Middle frontal gyrus (tissue), 1 donor: ENCODE results near the gene CTSW.
"Not testable (repeated sequence)": the region's sequence is repeated elsewhere in the genome, so short reads cannot be mapped to it uniquely, and the experiment has no call there.

ENCODE experiments used
- DNase-seq: peaks from one replicate; pipeline ENCODE4 v3.0.0-alpha.2; 2015; ENCODE audit warnings: low spot score; ENCODE audit errors: extremely low spot score

CTSW gene

GRCh38 chr11:65885808-65886536 lies 6.3 kb downstream of the CTSW start:
- no peak for DNase-seq

GRCh38 chr11:65886826-65887722 lies 7.4 kb downstream of the CTSW start:
- no peak for DNase-seq

- DNase-seq = no peak
These were observed 8.1 kb downstream of the CTSW start for GRCh38 chr11:65887723-65888162.

DNA sequence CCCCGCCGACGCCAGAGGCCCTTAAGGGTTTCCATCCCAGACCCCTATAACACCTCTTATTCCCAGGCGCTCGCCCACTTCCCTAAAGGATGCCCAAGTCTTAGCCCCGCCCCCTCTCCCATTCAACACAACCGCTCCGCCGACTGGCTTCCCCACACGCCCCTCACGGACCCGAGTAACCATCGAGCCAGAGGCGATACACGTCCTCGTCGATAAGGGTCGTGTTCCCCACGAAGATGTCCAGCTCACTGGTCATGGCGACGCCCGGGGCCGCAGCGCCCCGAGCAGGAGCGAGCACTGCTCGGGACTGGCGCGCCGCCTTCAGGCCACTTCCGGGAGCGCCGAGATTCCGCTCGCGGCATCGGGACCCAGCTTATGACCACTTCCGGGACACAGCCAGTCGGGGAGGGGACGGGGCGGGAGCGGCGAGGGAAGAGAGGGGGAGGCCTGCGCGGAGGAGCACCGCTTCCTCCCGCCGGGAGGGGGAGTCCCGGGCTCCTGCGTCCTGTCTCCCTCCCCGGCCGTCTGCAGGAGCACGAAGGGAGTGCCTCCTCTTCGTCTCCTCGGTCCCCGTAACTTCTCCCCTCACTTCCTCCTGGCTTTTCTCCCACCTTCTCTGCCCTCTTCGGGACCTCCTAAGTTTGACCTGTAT lies 8.7 kb downstream of the CTSW start, which contains the start of gene FIBP:
TSS of gene FIBP (minus strand) at position 309 of the 652 bp plus-strand sequence. CDS start at position 256, 53 bp downstream.
- peak; percentile 94 for DNase-seq

- peak; percentile 97 for DNase-seq
These were observed 10.9 kb downstream of the CTSW start, which contains the start of gene CCDC85B for GRCh38 chr11:65890324-65891218. Gene CCDC85B, plus strand, starts transcription at chr11:65890673. Its CDS starts 111 bp downstream, at chr11:65890784.

DNA sequence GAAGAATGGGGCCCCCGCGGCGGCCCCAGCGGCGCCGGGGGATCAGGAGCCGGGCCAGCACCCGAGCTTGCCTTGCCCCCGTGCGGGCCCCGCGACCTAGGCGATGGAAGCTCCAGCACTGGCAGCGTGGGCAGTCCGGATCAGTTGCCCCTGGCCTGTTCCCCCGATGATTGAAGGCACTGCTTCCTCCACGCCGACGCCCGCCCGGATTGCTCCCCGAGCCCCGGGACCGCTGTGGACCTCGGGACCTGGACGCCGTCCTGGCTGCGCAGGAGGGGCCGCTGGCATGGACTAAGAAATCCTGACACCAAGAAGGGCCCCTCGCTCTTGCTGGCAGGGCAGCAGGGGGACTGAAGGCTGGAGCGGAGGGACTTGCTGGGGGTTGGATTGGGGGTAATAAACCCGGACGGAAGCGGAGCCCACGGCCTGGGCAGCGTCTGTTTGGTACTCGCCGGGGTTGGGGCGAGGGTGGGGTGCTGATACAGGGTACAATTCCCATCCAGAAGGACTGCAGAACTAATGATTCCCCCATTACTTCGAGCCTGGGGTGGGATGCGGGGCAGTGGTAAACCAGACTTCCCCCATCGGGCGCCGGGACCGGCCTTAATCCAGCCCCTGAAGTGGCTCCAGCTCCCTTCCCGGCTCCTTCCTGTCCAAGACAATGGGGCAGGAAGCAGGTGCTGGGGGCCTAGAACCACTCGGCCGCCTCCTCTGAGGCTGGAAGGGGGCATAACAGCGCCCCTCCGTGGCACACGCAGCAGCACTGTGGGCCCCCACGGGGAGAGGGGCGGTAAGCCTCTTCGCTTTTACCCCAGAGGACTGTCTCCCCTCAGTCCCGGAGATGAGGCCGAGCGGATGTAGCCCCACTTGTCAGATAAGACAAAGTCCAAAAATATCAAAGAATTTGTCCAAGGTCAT lies 11.8 kb downstream of the CTSW start:
- DNase-seq = no peak

GRCh38 chr11:65892137-65892540 lies 12.5 kb downstream of the CTSW start:
- not testable (repeated sequence) for DNase-seq

DNA sequence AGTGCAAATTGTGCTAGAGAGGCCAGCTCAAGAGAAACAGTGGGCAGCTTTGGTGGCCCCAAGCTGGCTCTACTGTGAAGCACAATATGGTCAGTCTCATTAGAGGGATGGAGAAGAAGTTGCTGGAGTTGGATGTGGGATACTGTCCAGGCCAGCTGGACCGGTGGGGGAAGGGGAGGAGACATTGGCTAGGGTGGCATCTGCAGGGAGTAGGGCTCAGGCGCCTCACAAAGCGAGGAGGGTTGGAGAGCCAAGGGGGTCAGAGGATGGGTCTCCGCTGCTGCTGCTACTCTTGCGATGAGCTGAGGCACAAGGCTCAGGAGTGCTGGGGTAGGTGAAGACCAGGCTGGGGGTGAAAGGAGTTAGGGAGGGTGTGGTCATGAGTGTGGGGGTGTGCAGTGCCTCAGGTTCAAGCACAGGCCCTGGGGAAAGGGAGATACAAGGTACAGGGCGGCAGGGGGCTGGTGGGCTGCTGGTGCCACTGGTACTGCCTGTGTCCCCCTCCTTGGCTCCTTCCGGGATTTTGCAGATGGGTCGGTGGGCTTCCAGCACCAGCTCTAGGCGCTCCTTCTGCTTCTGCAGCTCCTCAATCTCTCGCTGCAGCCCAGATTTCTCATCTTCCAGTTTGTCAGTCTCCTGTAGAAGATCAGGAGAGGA lies 13.2 kb downstream of the CTSW start:
- DNase-seq = no peak

- DNase-seq = no peak
These were observed 14.5 kb downstream of the CTSW start for GRCh38 chr11:65894034-65894591.

DNA sequence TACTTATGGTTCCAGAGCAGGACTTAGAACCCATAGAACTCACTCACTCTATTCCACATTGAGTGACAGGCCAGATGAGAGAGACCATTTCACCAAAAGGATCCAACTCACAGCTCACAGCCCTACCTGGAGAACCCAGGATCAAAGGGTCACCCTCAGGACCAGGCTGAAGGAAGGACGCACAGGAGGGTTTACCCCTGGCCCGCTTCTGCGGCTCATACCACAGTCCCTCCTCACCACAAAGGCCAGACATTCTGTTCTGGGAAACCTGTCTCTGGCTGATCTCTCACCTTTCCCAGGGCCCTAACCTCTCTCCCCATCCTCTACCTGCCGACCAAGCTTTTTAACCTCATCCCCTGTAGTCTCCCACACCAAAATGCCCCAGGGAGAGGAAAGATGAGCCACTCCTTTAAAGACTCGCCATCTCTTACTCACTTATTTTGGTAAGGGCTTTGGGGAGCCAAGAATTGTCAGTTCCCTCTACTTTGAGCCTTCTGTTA lies 15.9 kb downstream of the CTSW start:
- no peak for DNase-seq

DNA sequence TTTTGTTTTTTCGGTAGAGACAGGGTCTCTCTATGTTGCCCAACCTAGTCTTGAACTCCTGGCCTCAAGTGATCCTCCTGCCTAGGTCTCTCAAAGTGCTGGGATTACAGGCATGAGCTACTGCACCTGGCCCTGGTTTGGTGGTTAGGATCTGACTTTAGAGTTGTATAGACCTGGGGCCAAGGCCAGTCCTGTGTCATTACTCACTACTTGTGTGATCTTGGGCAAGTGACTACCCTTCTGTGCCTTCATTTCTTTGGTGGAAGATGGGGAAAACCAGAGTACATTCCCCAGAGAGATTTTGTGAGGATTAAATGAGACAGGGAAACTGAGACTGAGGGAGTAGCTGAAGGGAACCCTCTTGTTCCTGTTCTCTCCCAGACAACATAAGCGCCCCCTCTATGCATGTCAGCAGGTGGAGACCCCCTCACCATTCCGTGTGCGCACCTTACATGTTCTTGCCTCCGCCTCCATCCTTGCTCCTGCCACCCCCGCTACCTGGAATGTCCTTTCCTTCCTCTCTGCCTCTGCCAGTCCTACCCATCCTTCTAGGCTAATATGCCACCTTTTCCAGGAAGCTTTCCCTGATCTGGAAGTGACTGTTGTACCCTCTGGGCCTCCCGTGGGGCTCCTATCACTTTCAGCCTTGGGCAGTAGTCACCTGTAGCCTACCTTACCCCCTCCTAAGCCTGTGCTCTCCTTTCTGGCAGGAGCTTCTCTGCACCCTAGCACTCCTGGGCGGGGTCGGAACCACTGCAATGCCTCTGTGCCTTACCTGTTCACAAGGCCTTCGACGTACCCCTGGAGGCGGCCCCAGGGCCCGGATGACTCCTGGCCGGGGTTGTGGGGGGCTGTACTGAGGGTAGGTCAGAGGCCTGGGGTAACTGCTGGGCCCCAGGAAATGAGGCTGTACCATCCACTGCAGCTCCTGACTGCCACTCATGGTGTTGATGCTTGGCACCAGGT lies 16.7 kb downstream of the CTSW start:
- no peak for DNase-seq

DNA sequence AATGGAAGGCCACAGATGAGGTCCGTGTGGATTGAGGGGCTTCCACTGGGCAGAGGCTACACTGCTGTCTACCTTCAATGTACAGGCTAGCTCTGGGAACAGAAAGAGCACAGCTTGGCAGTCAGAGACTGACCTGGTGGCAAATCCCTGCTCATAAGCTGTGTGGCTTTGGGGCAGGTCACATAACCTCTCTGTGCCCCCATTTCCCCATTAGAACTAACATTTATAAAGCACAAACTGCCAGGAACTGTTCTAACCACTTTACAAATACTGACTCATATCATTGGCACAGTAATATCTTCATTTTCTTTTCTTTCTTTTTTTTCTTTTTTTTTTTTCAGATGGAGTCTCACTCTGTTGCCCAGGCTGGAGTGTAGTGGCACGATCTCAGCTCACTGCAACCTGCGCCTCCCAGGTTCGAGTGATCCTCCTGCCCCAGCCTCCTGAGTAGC lies 17.4 kb downstream of the CTSW start:
- no peak for DNase-seq

DNA sequence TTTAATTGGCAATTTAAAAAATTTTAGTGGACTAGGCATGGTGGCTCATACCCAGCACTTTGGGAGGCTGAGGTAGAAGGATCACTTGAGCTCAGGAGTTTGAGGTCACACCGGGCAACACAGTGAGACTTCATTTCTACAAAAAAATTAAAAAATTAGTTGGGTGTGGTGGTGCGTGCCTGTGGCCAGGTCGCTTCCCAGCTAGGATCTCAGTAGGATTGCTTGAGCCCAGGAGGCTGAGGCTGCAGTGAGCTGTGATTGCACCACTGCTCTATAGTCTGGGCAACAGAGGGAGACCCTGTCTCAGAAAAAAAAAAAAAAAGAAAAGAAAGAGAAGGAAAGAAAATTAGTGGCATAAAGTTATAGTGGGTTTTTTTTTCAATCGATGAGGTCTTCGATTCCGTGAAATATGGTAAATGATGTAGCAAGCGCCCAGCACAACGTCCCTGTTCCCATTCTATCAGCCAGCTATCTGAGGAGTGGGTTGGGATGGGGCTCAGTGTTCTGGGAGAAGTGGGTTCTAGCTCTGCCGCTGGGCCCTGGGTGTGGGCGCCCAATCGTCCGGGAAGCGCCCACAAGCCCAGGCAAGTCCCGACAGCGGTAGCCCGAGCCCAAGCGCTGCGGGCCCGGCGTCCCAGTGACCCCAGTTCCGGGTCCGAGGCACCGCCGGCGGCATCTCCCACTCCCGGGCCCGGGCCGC lies 19.2 kb downstream of the CTSW start:
- no peak for DNase-seq

GRCh38 chr11:65899356-65900124 lies 19.9 kb downstream of the CTSW start:
- no peak for DNase-seq

- DNase-seq = no peak
These were observed 20.7 kb downstream of the CTSW start, which contains the start of gene FOSL1 for GRCh38 chr11:65900125-65900898. Gene FOSL1, minus strand, starts transcription at chr11:65900388. Its CDS starts 49 bp downstream, at chr11:65900339.
